HepG2 (cell line): Measurements from ENCODE around the gene RBP3. TPM values are rescaled to one million over a fixed set of nuclear protein-coding genes. Genes with fewer than 3 reads are reported as not detected.

Experiments used
- ATAC-seq: fragments of 200-7000 bp; cut with Tn5 transposase; 3 replicates; pipeline ENCODE4 v1.9.1; 2020; ENCODE audit warnings: mild to moderate bottlenecking, moderate library complexity
- BruUV-seq: library from RNA; stranded (reverse); fragments of 400-500 nt; replicated peaks from 2 replicates; lab custom pipeline; 2021; lab: Mats Ljungman, UMichigan
- CTCF ChIA-PET: fragments of 300-600 bp; formaldehyde crosslinking; extraction: SDS; loops from one replicate; lab custom pipeline; 2021; ENCODE audit warnings: low total read pairs, inconsistent platforms, low intra/inter-chr PET ratio; lab: Yijun Ruan, JAX
- POLR2A ChIA-PET: fragments of 350-600 bp; sonication (Branson Sonifier 250); formaldehyde crosslinking; loops from one replicate; lab custom pipeline; 2020; ENCODE audit warnings: antibody characterized with exemption, inconsistent platforms; lab: Yijun Ruan, JAX
- DNase-seq: peaks from one replicate; pipeline ENCODE4 v3.0.0-alpha.2; 2015; ENCODE audit warnings: low spot score
- FAIRE-seq: peaks from 3 replicates; lab custom pipeline; 2011; peaks lifted over from hg19 to GRCh38; lab: Jason Lieb, UNC
- H2AFZ ChIP-seq: one replicate; pipeline ENCODE4 v1.6.1; 2011; ENCODE audit warnings: low read length, inconsistent platforms
- H3K27ac ChIP-seq: fragments of 300-600 bp; 3 replicates; pipeline ENCODE4 v1.8.0; 2011; ENCODE audit warnings: mixed run types, mild to moderate bottlenecking, mixed read lengths, low read length, inconsistent platforms; ENCODE audit not compliant: insufficient read depth; ENCODE audit errors: extremely low read length
- H3K27me3 ChIP-seq, 2 experiments: fragments of 200-600 bp in 1 of 2; 2 replicates in 1 of 2; 3 replicates in 1 of 2; pipeline versions ENCODE4 v1.6.0 to v1.8.0; 2011; ENCODE audit warnings: low read length in 2 of 2, mild to moderate bottlenecking in 2 of 2, moderate library complexity in 2 of 2, inconsistent platforms in 1 of 2; ENCODE audit not compliant: insufficient read depth in 2 of 2, control insufficient read depth in 1 of 2
- H3K36me3 ChIP-seq, 2 experiments: fragments of 200-600 bp in 1 of 2; replicated peaks in 1 of 2; 2 replicates in 1 of 2; 3 replicates in 1 of 2; pipeline versions ENCODE4 v1.5.1 to v1.8.0; 2011; ENCODE audit warnings: low read length in 2 of 2, inconsistent platforms in 1 of 2; ENCODE audit not compliant: insufficient read depth in 2 of 2, control insufficient read depth in 1 of 2
- H3K4me1 ChIP-seq: 2 replicates; pipeline ENCODE4 v1.5.1; 2012; ENCODE audit warnings: low read length, inconsistent platforms; ENCODE audit not compliant: insufficient read depth
- H3K4me2 ChIP-seq: 2 replicates; pipeline ENCODE4 v1.6.0; 2011; ENCODE audit warnings: low read depth, low read length, inconsistent platforms
- H3K4me3 ChIP-seq, 3 experiments: fragments of 200-600 bp in 1 of 3; sonication (generic), shearing (Covaris generic) in 1 of 3; replicated peaks in 1 of 3; 2 replicates each; pipeline ENCODE4 v1.5.1; 2011 to 2016; ENCODE audit warnings: low read length in 3 of 3, inconsistent platforms in 2 of 3, low read depth in 2 of 3, mild to moderate bottlenecking in 2 of 3, control low read depth in 1 of 3, mixed read lengths in 1 of 3; ENCODE audit not compliant: insufficient read depth in 1 of 3
- H3K79me2 ChIP-seq: one replicate; pipeline ENCODE4 v1.6.1; 2011; ENCODE audit warnings: low read length, inconsistent platforms; ENCODE audit not compliant: insufficient read depth
- H3K9ac ChIP-seq: 2 replicates; pipeline ENCODE4 v1.6.0; 2011; ENCODE audit warnings: mild to moderate bottlenecking, low read depth, low read length, inconsistent platforms; ENCODE audit not compliant: insufficient read depth
- H3K9me3 ChIP-seq: 2 replicates; pipeline ENCODE4 v1.5.1; 2012; ENCODE audit warnings: mild to moderate bottlenecking, low read length
- H4K20me1 ChIP-seq: 2 replicates; pipeline ENCODE4 v1.6.0; 2011; ENCODE audit warnings: inconsistent platforms, mild to moderate bottlenecking, low read length, moderate library complexity; ENCODE audit not compliant: insufficient read depth
- ARHGAP35 ChIP-seq: sonication (generic); formaldehyde crosslinking; IDR thresholded peaks from 2 replicates; pipeline ENCODE4 v1.9.0; 2022; ENCODE audit warnings: mild to moderate bottlenecking, inconsistent platforms, moderate library complexity, missing genetic modification reagents, borderline replicate concordance
- CBX2 ChIP-seq, 2 experiments: fragments of 200-600 bp in 1 of 2; sonication (generic); formaldehyde crosslinking in 1 of 2; IDR thresholded peaks; 2 replicates each; pipeline versions ENCODE4 v1.7.0 to v1.8.1; 2018 to 2022; ENCODE audit warnings: low read depth in 2 of 2, low read length in 1 of 2, mild to moderate bottlenecking in 1 of 2, missing genetic modification reagents in 1 of 2
- MIXL1 ChIP-seq: IDR thresholded peaks from 2 replicates; pipeline ENCODE4 v1.6.1; 2016
- PRDM10 ChIP-seq: sonication (generic); formaldehyde crosslinking; IDR thresholded peaks from 2 replicates; pipeline ENCODE4 v1.4.0; 2020; ENCODE audit warnings: low read depth, missing genetic modification reagents
- PTBP1 ChIP-seq: fragments of 200-400 bp; formaldehyde crosslinking; IDR thresholded peaks from 2 replicates; pipeline ENCODE4 v1.6.1; 2018; ENCODE audit warnings: low read length, low read depth; ENCODE audit not compliant: poor library complexity, severe bottlenecking
- U2AF1 ChIP-seq: fragments of 200-400 bp; formaldehyde crosslinking; optimal IDR thresholded peaks from 2 replicates; pipeline ENCODE3; 2017; ENCODE audit warnings: mild to moderate bottlenecking, low read depth, low read length
- ZNF10 ChIP-seq: sonication (generic); formaldehyde crosslinking; IDR thresholded peaks from 2 replicates; pipeline ENCODE4 v1.4.0; 2020; ENCODE audit warnings: mild to moderate bottlenecking, low read depth, missing genetic modification reagents, borderline replicate concordance
- ZNF850 ChIP-seq: sonication (generic); formaldehyde crosslinking; conservative IDR thresholded peaks from 2 replicates; pipeline ENCODE4 v1.9.0; 2021; ENCODE audit warnings: mild to moderate bottlenecking, missing genetic modification reagents
- ZSCAN5A ChIP-seq: sonication (generic); formaldehyde crosslinking; IDR thresholded peaks from 2 replicates; pipeline ENCODE4 v1.8.0; 2022; ENCODE audit warnings: mild to moderate bottlenecking, missing genetic modification reagents, borderline replicate concordance
- WGBS: methylation state at CpG from one replicate; pipeline ENCODE4 v1.1.6; 2017; ENCODE audit warnings: low lambda C conversion rate; 5-methylcytosine and 5-hydroxymethylcytosine counted together
- in situ Hi-C: cut with HindIII; loops from 2 replicates; pipeline ENCODE4 v1.10.0; 2017; ENCODE audit warnings: low pct_unique_long_range_greater_than_20kb; ENCODE audit not compliant: extremely low pct_ligation_motif_present
- intact Hi-C: fragments of 100-400 bp; cut with micrococcal nuclease; formaldehyde crosslinking; loops from one replicate; pipeline ENCODE4 v1.10.0; 2022; ENCODE audit not compliant: unreplicated experiment
- polyA plus RNA-seq, 8 experiments: library from polyadenylated mRNA; depleted of rRNA in 3 of 8; stranded (reverse) in 7 of 8; unstranded in 1 of 8; fragments of >200 nt; fragmentation: Illumina TruSeq in 4 of 8; extraction: Trizol in 4 of 8; gene quantifications; 2 replicates each; pipeline versions ENCODE4 v1.2.1 to v1.2.3, GENCODE V29; 2011 to 2016; ENCODE audit warnings: low read depth in 4 of 8, missing spikeins in 1 of 8, mixed read lengths in 1 of 8; ENCODE audit not compliant: insufficient read depth in 1 of 8
- total RNA-seq, 5 experiments: library from RNA; depleted of rRNA; stranded (reverse); fragments of >200 nt; fragmentation: Illumina TruSeq; extraction: Trizol; gene quantifications; 2 replicates each; pipeline ENCODE4 v1.2.3, GENCODE V29; 2016; ENCODE audit warnings: low read depth in 1 of 5
- TF ChIP-seq, protein P1 (sequence below): sonication (generic); formaldehyde crosslinking; conservative IDR thresholded peaks from 2 replicates; pipeline ENCODE4 v1.4.0; 2020; ENCODE audit warnings: missing genetic modification reagents
- TF ChIP-seq, protein P2 (sequence below): sonication (generic); formaldehyde crosslinking; IDR thresholded peaks from 2 replicates; pipeline ENCODE4 v1.4.0; 2020; ENCODE audit warnings: missing genetic modification reagents

Gene RBP3
- total and polyA plus RNA-seq, 2 of the 13 experiments (the other 11 are each of a cell fraction or from before 2014, with no cell fraction given) = not detected

DNA sequence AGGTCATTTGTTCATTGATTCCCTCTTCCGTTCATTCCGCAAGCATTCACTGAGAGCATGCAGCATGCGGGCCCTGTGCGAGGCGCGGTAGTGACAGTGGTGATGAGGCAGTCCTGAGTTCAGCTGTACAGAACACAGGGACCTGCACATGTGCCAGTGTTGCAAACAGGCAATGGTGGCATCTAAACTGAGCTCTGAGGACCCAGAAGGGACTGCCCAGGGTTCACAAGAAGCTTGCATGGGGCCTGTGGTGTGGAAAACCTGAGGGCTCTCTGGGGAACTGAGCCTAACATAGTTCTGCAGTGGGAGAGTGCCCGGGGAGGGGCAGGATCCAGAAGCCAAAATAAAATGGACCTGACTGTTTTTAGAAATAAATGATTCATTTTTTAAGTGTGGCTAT is 22.7 kb downstream of the RBP3 start:
- H4K20me1 ChIP-seq = no peaks in the 10 kb centered on the region
- TF ChIP-seq ARHGAP35 (no peak), MIXL1 (no peak), U2AF1 (no peak), ZNF850 (CRISPR knock-in tag) (no peak), ZNF10 (CRISPR knock-in tag) (no peak), PRDM10 (CRISPR knock-in tag) (no peak), CBX2 (IDR thresholded peaks at IDR 0.05; ENCODE audit: low read depth, low read length) (no peak), CBX2 (CRISPR knock-in tag; IDR thresholded peaks at IDR 0.05; ENCODE audit: low read depth) (no peak), ZSCAN5A (CRISPR knock-in tag) (no peak), PTBP1 (no peak)
- TF ChIP-seq, protein P1, sequence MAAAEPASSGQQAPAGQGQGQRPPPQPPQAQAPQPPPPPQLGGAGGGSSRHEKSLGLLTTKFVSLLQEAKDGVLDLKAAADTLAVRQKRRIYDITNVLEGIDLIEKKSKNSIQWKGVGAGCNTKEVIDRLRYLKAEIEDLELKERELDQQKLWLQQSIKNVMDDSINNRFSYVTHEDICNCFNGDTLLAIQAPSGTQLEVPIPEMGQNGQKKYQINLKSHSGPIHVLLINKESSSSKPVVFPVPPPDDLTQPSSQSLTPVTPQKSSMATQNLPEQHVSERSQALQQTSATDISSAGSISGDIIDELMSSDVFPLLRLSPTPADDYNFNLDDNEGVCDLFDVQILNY (CRISPR knock-in tag) = no peak
- TF ChIP-seq, protein P2, sequence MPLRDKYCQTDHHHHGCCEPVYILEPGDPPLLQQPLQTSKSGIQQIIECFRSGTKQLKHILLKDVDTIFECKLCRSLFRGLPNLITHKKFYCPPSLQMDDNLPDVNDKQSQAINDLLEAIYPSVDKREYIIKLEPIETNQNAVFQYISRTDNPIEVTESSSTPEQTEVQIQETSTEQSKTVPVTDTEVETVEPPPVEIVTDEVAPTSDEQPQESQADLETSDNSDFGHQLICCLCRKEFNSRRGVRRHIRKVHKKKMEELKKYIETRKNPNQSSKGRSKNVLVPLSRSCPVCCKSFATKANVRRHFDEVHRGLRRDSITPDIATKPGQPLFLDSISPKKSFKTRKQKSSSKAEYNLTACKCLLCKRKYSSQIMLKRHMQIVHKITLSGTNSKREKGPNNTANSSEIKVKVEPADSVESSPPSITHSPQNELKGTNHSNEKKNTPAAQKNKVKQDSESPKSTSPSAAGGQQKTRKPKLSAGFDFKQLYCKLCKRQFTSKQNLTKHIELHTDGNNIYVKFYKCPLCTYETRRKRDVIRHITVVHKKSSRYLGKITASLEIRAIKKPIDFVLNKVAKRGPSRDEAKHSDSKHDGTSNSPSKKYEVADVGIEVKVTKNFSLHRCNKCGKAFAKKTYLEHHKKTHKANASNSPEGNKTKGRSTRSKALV = no peak
- no peak overlapping the region for H3K9ac ChIP-seq
- H3K9me3 ChIP-seq = no peaks in the 10 kb centered on the region
- 69% methylated on average over 7 of the region's 7 CpGs for WGBS
- intact Hi-C loops (no loop called here), in situ Hi-C loops (no loop called here)
- no peak overlapping the region for H3K4me3 ChIP-seq
- ATAC-seq = no peak
- DNase-seq = no peak
- no peak overlapping the region for H3K27ac ChIP-seq
- H3K36me3 ChIP-seq = no peaks in the 10 kb centered on the region
- H3K4me2 ChIP-seq = no peak overlapping the region
- H2AFZ ChIP-seq = no peak overlapping the region
- POLR2A ChIA-PET = no interaction called here
- CTCF ChIA-PET = no interaction called here
- peaks cover 0 to 4% of the 10 kb centered on the region in 2 experiments; a peak in 3 of 5 replicates for H3K27me3 ChIP-seq
- no peaks in the 10 kb centered on the region for H3K4me1 ChIP-seq
- no peak for FAIRE-seq
- H3K79me2 ChIP-seq = no peaks in the 10 kb centered on the region
- no TSS peak for BruUV-seq
